ENCODE results near the gene GNB1L. TPM values are rescaled to one million over a fixed set of nuclear protein-coding genes. Genes with fewer than 3 reads are reported as not detected.

Gene GNB1L
- total and polyA plus RNA-seq, 5 donors from 2014 or later = 8.2 to 29.8 (median 15.2) TPM

DNA sequence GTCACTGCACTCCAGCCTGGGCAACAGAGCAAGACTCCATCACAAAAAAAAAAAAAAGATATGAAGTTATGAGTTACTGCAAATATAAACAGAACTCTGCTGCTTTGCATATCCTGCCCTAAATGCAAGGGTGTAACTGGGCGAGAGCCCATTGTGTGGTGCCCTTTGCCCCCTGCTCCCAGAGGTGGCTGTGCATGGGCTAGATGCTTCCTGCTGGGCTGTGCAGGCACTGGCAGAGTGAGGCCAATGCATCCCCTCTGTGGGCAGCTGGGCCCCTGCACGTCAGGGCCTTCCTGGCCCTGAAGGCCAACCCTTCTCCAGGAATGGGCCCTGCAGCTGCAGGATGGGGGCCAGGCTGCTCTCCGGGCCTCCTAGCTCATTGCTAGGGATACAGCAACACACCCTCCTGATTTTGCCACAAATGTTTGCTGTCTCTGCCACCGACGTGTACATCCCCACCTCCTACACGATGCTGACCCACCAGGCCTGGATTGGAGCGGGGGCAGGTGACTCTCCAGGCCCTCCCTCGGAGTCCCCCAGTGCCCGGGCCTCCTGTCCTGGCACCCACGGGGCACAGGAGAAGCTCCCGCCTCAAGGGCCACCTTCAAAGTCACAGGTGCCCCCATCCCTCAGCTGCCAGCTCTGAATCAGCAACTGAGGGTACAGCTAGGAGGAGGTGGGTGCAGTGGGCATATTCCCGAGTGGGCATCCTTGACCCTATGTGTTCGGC is 46.2 kb upstream of the GNB1L start:
- no peak overlapping the region for H3K27ac ChIP-seq (ENCODE audit: insufficient read depth, low read length, poor library complexity, severe bottlenecking)
- H3K27ac Mint-ChIP-seq = no peak overlapping the region

DNA sequence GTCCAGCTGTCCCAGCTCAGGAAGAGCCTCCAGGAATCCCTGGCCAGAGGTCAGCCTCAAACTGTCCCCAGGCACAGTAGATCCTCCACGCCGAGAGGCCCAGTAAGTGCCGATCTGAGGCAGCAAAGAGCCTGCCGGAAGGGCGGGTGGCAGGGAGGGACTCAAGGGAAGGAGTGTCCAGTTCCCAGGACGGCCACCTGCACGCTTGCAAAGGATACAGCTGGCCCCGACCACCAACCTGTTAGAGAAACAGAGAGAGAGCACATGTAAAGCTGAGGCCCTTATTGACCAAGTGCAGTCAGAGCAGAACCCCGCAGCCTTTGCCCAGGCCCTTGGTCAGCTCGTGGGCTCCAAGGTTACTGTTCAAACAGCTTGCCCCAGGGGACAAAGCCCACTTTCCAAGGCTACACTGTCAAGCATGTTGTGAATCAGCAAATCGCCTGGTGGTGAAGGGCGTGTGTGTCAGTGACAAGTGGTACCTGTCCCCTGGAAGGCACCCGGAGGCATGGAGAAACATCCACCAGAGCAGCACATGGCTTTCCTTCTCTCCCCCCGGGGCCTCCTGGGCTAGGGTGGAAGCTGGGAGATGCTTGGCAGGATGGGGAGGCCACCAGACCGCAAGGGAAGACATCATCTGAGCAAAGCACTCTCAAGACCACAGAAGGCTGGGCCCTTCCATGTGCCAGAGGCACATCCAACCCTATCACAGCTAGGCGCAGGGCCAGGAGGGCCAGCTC is 44.3 kb upstream of the GNB1L start:
- H3K27ac ChIP-seq (ENCODE audit: insufficient read depth, low read length, poor library complexity, severe bottlenecking) = no peak overlapping the region
- H3K4me1 Mint-ChIP-seq = peaks cover 5 to 35% (median 18%) of the 10 kb centered on the region in 4 donors
- H3K27me3 Mint-ChIP-seq = no peaks in the 10 kb centered on the region
- DNase-seq (no peak), ATAC-seq (ENCODE audit: low read depth in 2 of 2) (no peak)
- peaks cover 9% of the 10 kb centered on the region for H3K36me3 Mint-ChIP-seq
- H3K4me3 Mint-ChIP-seq = no peak overlapping the region
- H3K4me1 ChIP-seq (ENCODE audit: control insufficient read depth, insufficient read depth, low read length, poor library complexity, severe bottlenecking) = peaks cover 21% of the 10 kb centered on the region
- H3K9me3 ChIP-seq (ENCODE audit: control insufficient read depth in 2 of 2, low read length in 2 of 2) = no peaks in the 10 kb centered on the region
- peak overlapping the region in 1 of 3 donors; percentile 54 for H3K27ac Mint-ChIP-seq
- no peaks in the 10 kb centered on the region for H3K27me3 ChIP-seq (ENCODE audit: control insufficient read depth, insufficient read depth, low read length)
- H3K36me3 ChIP-seq (ENCODE audit: control insufficient read depth, insufficient read depth, low read length) = peaks cover 2% of the 10 kb centered on the region
- no peak overlapping the region for H3K4me3 ChIP-seq (ENCODE audit: low read depth, low read length)
- H3K9me3 Mint-ChIP-seq = no peaks in the 10 kb centered on the region

More for the DNA sequence above, 46.2 kb upstream of the GNB1L start:
- H3K27me3 ChIP-seq (ENCODE audit: control insufficient read depth, insufficient read depth, low read length) = no peaks in the 10 kb centered on the region
- no peak overlapping the region for H3K4me3 ChIP-seq (ENCODE audit: low read depth, low read length)
- Mint-ChIP-seq H3K4me3 (no peak overlapping the region), H3K36me3 (peaks cover 6% of the 10 kb centered on the region), H3K27me3 (no peaks in the 10 kb centered on the region), H3K4me1 (peaks cover 0 to 17% (median 11%) of the 10 kb centered on the region in 4 donors), H3K9me3 (no peaks in the 10 kb centered on the region)
- DNase-seq (no peak), ATAC-seq (ENCODE audit: low read depth in 2 of 2) (no peak)
- peaks cover 2% of the 10 kb centered on the region for H3K36me3 ChIP-seq (ENCODE audit: control insufficient read depth, insufficient read depth, low read length)
- H3K9me3 ChIP-seq (ENCODE audit: control insufficient read depth in 2 of 2, low read length in 2 of 2) = no peaks in the 10 kb centered on the region
- peaks cover 11% of the 10 kb centered on the region for H3K4me1 ChIP-seq (ENCODE audit: control insufficient read depth, insufficient read depth, low read length, poor library complexity, severe bottlenecking)

DNA sequence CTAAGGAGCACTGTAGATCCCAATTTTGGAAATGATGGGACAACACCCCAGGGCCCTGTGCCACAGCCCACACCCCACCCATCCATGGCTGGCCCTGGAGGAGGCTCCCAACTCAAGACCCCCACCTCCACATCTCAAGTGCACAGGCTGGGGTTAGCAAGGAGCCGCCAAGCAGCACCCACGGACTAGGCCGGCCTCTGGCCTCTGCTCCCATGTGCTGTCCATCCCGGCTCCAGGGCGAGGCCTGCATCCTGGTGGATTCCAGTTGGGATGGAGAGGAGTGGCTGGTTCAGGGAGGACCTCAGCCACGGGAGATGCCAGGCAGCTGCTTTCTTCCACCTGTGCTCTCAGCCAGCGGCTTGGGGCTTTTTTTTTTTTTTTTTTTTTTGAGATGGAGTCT is 43.5 kb upstream of the GNB1L start:
- no peak for ATAC-seq (ENCODE audit: low read depth in 2 of 2)
- H3K4me1 Mint-ChIP-seq = peaks cover 5 to 43% (median 22%) of the 10 kb centered on the region in 4 donors
- H3K27me3 Mint-ChIP-seq = no peaks in the 10 kb centered on the region
- H3K36me3 Mint-ChIP-seq = peaks cover 14% of the 10 kb centered on the region
- no peak overlapping the region for H3K4me3 Mint-ChIP-seq
- no peaks in the 10 kb centered on the region for H3K9me3 Mint-ChIP-seq
- Histone ChIP-seq H3K9me3 (ENCODE audit: control insufficient read depth in 2 of 2, low read length in 2 of 2) (no peaks in the 10 kb centered on the region), H3K4me3 (ENCODE audit: low read depth, low read length) (no peak overlapping the region), H3K27me3 (ENCODE audit: control insufficient read depth, insufficient read depth, low read length) (no peaks in the 10 kb centered on the region), H3K4me1 (ENCODE audit: control insufficient read depth, insufficient read depth, low read length, poor library complexity, severe bottlenecking) (peaks cover 29% of the 10 kb centered on the region), H3K36me3 (ENCODE audit: control insufficient read depth, insufficient read depth, low read length) (peaks cover 2% of the 10 kb centered on the region), H3K27ac (ENCODE audit: insufficient read depth, low read length, poor library complexity, severe bottlenecking) (no peak overlapping the region)
- peak overlapping the region in 1 of 3 donors; percentile 26 for H3K27ac Mint-ChIP-seq
- DNase-seq = no peak

DNA sequence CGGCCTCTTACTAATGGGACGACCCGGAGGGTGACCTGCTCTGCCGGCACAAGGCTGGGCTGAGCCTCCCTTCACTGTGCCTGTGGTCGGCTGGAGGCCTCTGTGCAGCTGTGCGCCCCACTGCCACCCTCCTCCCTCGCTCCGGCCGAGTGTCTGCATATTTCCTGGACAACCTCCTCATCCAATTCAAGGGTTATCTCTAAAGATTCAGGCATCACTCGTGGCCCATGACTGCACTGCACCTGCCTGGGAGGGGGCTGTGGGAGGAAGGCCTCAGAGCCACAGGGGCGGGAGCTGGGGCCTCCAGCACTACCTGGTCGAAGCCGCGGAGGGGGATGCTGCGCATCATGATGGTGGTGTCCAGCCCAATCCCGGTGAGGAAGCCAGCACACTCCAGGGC is 43.1 kb upstream of the GNB1L start:
- peaks cover 14% of the 10 kb centered on the region for H3K36me3 Mint-ChIP-seq
- no peak overlapping the region for H3K27ac ChIP-seq (ENCODE audit: insufficient read depth, low read length, poor library complexity, severe bottlenecking)
- H3K9me3 Mint-ChIP-seq = no peaks in the 10 kb centered on the region
- peaks cover 33% of the 10 kb centered on the region for H3K4me1 ChIP-seq (ENCODE audit: control insufficient read depth, insufficient read depth, low read length, poor library complexity, severe bottlenecking)
- DNase-seq (no peak), ATAC-seq (ENCODE audit: low read depth in 2 of 2) (no peak)
- H3K9me3 ChIP-seq (ENCODE audit: control insufficient read depth in 2 of 2, low read length in 2 of 2) = no peaks in the 10 kb centered on the region
- H3K27me3 Mint-ChIP-seq = no peaks in the 10 kb centered on the region
- H3K4me1 Mint-ChIP-seq = peaks cover 5 to 47% (median 26%) of the 10 kb centered on the region in 4 donors
- peaks cover 2% of the 10 kb centered on the region for H3K36me3 ChIP-seq (ENCODE audit: control insufficient read depth, insufficient read depth, low read length)
- no peak overlapping the region for H3K4me3 ChIP-seq (ENCODE audit: low read depth, low read length)
- no peaks in the 10 kb centered on the region for H3K27me3 ChIP-seq (ENCODE audit: control insufficient read depth, insufficient read depth, low read length)
- peak overlapping the region in 1 of 3 donors; percentile 86 for H3K27ac Mint-ChIP-seq
- H3K4me3 Mint-ChIP-seq = no peak overlapping the region

DNA sequence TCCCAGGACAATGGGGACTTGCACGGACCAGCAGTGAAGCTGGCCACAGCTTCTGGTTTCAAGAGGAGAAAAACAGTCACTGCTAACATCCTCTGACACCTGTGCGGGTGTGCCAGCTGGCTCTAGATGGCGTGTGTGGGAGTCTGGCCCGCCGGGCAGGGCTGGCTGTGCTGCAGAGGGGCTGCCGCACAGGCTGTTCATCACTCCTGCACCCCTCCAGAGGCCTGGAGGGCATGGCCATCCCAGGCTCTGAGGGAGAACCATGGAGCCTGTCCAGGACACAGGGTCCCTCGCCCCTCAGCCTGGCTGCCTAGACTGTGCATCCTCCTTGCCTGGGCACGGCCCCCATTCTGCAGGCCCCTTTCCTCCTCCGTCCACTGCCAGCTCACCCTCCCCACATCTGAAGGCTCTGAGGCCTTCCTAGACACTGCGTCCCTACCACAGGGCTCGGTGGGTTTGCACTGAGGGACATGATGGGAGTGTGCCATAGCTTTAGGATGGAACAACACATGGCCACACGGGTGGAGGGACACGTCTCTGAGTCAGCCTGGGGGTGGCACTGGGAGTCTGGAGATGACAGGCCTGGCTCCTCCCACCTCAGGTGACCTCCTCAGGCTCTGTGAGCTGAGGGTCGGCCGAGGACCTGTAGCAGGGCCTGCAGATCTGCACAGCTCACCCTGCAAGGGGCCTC is 42.1 kb upstream of the GNB1L start:
- DNase-seq = peak in 2 of 3 donors; percentile 32 to 78
- H3K4me3 ChIP-seq (ENCODE audit: low read depth, low read length) = no peak overlapping the region
- peaks cover 2% of the 10 kb centered on the region for H3K36me3 ChIP-seq (ENCODE audit: control insufficient read depth, insufficient read depth, low read length)
- ATAC-seq (ENCODE audit: low read depth in 2 of 2) = peak; percentile 36 to 46
- H3K27ac Mint-ChIP-seq = peak overlapping the region; percentile 76 to 86 (median 80)
- no peaks in the 10 kb centered on the region for H3K9me3 Mint-ChIP-seq
- no peaks in the 10 kb centered on the region for H3K9me3 ChIP-seq (ENCODE audit: control insufficient read depth in 2 of 2, low read length in 2 of 2)
- no peak overlapping the region for H3K27ac ChIP-seq (ENCODE audit: insufficient read depth, low read length, poor library complexity, severe bottlenecking)
- H3K27me3 ChIP-seq (ENCODE audit: control insufficient read depth, insufficient read depth, low read length) = no peaks in the 10 kb centered on the region
- peak overlapping the region in 1 of 4 donors; percentile 46 for H3K4me3 Mint-ChIP-seq
- H3K27me3 Mint-ChIP-seq = no peaks in the 10 kb centered on the region
- H3K4me1 Mint-ChIP-seq = peaks cover 5 to 57% (median 31%) of the 10 kb centered on the region in 4 donors
- H3K36me3 Mint-ChIP-seq = peaks cover 14% of the 10 kb centered on the region
- peaks cover 43% of the 10 kb centered on the region for H3K4me1 ChIP-seq (ENCODE audit: control insufficient read depth, insufficient read depth, low read length, poor library complexity, severe bottlenecking)

DNA sequence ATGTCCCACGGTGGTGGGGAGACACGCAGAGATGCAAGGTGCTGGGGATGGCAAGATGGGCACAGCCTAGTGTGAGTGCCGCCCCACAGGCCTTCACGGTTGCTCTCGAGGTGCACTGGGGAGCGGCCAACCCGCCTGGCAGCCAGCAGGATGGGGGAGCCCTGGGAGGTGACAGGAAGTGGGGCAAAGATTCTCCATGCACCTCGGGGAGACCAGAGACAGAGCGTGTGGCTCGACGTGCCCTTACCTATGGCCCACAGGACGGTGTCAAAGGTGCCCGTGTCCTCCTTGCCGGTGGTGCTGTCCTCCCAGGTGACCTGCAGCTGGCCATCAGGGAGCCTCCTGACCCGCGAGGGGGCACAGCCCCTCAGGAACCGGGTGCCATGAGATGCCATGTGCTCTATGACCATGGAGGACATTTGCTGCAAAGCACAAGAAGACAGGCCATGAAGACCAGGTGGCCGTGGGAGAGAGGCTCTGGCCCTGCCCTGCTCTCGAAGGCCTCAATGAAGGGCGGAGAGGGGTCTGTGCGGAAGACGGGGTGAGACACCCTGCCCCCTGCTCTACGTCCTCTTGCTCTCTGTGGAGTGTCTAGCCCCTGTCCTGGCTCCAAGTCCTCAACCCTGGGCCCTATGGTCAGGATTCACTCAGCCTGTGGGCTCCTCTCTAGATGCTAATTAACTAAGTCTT is 40.6 kb upstream of the GNB1L start:
- Mint-ChIP-seq H3K27me3 (no peaks in the 10 kb centered on the region), H3K4me1 (peaks cover 10 to 72% (median 39%) of the 10 kb centered on the region in 4 donors), H3K36me3 (peaks cover 9% of the 10 kb centered on the region), H3K9me3 (no peaks in the 10 kb centered on the region), H3K27ac (peak overlapping the region; percentile 76 to 86 (median 77)), H3K4me3 (peak overlapping the region in 2 of 4 donors; percentile 22 to 74)
- no peak overlapping the region for H3K27ac ChIP-seq (ENCODE audit: insufficient read depth, low read length, poor library complexity, severe bottlenecking)
- peaks cover 58% of the 10 kb centered on the region for H3K4me1 ChIP-seq (ENCODE audit: control insufficient read depth, insufficient read depth, low read length, poor library complexity, severe bottlenecking)
- peaks cover 2% of the 10 kb centered on the region for H3K36me3 ChIP-seq (ENCODE audit: control insufficient read depth, insufficient read depth, low read length)
- H3K9me3 ChIP-seq (ENCODE audit: control insufficient read depth in 2 of 2, low read length in 2 of 2) = no peaks in the 10 kb centered on the region
- DNase-seq (peak in 1 of 3 donors; percentile 34), ATAC-seq (ENCODE audit: low read depth in 2 of 2) (no peak)
- no peaks in the 10 kb centered on the region for H3K27me3 ChIP-seq (ENCODE audit: control insufficient read depth, insufficient read depth, low read length)
- H3K4me3 ChIP-seq (ENCODE audit: low read depth, low read length) = no peak overlapping the region

DNA sequence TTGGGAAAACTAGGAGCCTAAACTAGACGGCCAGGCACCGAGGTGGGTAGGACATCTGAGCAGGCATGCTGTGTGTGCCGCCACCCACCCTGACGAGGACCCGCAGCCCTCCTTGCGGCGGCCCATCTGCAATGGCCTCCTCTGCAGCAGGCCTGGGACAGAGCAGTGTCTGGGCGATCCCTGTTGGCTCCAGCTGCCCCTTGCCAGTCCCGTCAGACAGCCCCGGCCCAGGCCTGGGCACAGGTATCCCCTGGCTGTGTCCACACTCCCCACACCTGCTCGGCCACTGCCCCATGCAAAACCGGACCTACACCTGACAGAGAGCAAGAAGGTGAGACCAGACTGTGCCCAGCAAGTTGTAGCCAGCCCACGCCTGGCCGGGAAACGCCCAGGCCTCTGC is 38.7 kb upstream of the GNB1L start:
- Mint-ChIP-seq H3K27me3 (no peaks in the 10 kb centered on the region), H3K36me3 (peaks cover 9% of the 10 kb centered on the region), H3K4me1 (peaks cover 10 to 81% (median 43%) of the 10 kb centered on the region in 4 donors), H3K9me3 (no peaks in the 10 kb centered on the region), H3K27ac (peak overlapping the region in 2 of 3 donors; percentile 97 to 98), H3K4me3 (peak overlapping the region in 1 of 4 donors; percentile 91)
- DNase-seq (no peak), ATAC-seq (ENCODE audit: low read depth in 2 of 2) (no peak)
- H3K4me1 ChIP-seq (ENCODE audit: control insufficient read depth, insufficient read depth, low read length, poor library complexity, severe bottlenecking) = peaks cover 76% of the 10 kb centered on the region
- no peak overlapping the region for H3K4me3 ChIP-seq (ENCODE audit: low read depth, low read length)
- H3K9me3 ChIP-seq (ENCODE audit: control insufficient read depth in 2 of 2, low read length in 2 of 2) = no peaks in the 10 kb centered on the region
- peaks cover 2% of the 10 kb centered on the region for H3K36me3 ChIP-seq (ENCODE audit: control insufficient read depth, insufficient read depth, low read length)
- no peaks in the 10 kb centered on the region for H3K27me3 ChIP-seq (ENCODE audit: control insufficient read depth, insufficient read depth, low read length)
- no peak overlapping the region for H3K27ac ChIP-seq (ENCODE audit: insufficient read depth, low read length, poor library complexity, severe bottlenecking)
